Naive thymus-derived CD8-positive, alpha-beta T cell (primary cell): ENCODE measurements around the gene RAB3C. TPM values are rescaled to one million over a fixed set of nuclear protein-coding genes. Genes with fewer than 3 reads are reported as not detected.

ENCODE experiments used
- ATAC-seq, 2 donors: fragments of 150-1000 bp; cut with Tn5 transposase in 1 of 2; sonication (Bioruptor Pico), chemical (Tn5 transposase) in 1 of 2; 1 replicate in 1 of 2; 2 replicates in 1 of 2; pipeline ENCODE4 v1.10.0; 2021; ENCODE audit warnings: mild to moderate bottlenecking in 2 of 2, moderate library complexity in 2 of 2
- POLR2A ChIA-PET: fragments of 350-600 bp; sonication (Branson Sonifier 250); formaldehyde crosslinking; loops from one replicate; lab custom pipeline; 2021; ENCODE audit warnings: antibody characterized with exemption; lab: Charles Lee
- DNase-seq, 10 donors: peaks; one replicate each; pipeline versions ENCODE4 v3.0.0 to v3.0.0-alpha.2; 2020 to 2022
- H3K27ac Mint-ChIP-seq, 10 donors: one replicate each; pipeline ENCODE4 v1.8.0; 2020 to 2022; ENCODE audit warnings: mild to moderate bottlenecking in 10 of 10, mixed read lengths in 10 of 10, moderate library complexity in 4 of 10, inconsistent platforms in 1 of 10
- H3K27me3 Mint-ChIP-seq, 5 donors: one replicate each; pipeline ENCODE4 v1.8.0; 2021 to 2022; ENCODE audit warnings: mixed read lengths in 5 of 5
- H3K36me3 Mint-ChIP-seq, 3 donors: one replicate each; pipeline ENCODE4 v1.8.0; 2020 to 2022; ENCODE audit warnings: mixed read lengths in 3 of 3, mild to moderate bottlenecking in 2 of 3, inconsistent platforms in 1 of 3
- H3K4me1 Mint-ChIP-seq, 4 donors: one replicate each; pipeline ENCODE4 v1.8.0; 2021 to 2022; ENCODE audit warnings: mixed read lengths in 4 of 4
- H3K4me3 Mint-ChIP-seq, 10 donors: one replicate each; pipeline ENCODE4 v1.8.0; 2020 to 2022; ENCODE audit warnings: mild to moderate bottlenecking in 10 of 10, mixed read lengths in 10 of 10, moderate library complexity in 6 of 10, inconsistent platforms in 1 of 10
- H3K9me3 Mint-ChIP-seq, 9 donors: one replicate each; pipeline ENCODE4 v1.8.0; 2020 to 2022; ENCODE audit warnings: mixed read lengths in 9 of 9, mild to moderate bottlenecking in 3 of 9, inconsistent platforms in 1 of 9, moderate library complexity in 1 of 9
- polyA plus RNA-seq, 3 donors: library from polyadenylated mRNA; unstranded; fragments of 300-500 nt; fragmentation: Illumina TruSeq; gene quantifications; one replicate each; pipeline ENCODE4 v1.2.3, GENCODE V29; 2021
- total RNA-seq, 8 experiments: library from RNA in 2 of 8; stranded (reverse) in 2 of 8; gene quantifications; one replicate each; pipeline ENCODE4 v1.2.3 and lab custom pipeline; 2021 to 2026

The RAB3C gene
- total and polyA plus RNA-seq, 5 experiments from 2014 or later, result not detected

- Mint-ChIP-seq H3K36me3 (no peaks in the 10 kb centered on the region), H3K27me3 (peaks cover 0 to 3% (median 0%) of the 10 kb centered on the region in 5 donors), H3K9me3 (no peaks in the 10 kb centered on the region), H3K27ac (no peak overlapping the region), H3K4me1 (no peaks in the 10 kb centered on the region), H3K4me3 (no peak overlapping the region)
- no peak for DNase-seq
- no peak for ATAC-seq
- POLR2A ChIA-PET, result no interaction called here
Measured at GRCh38 chr5:58868931-58869330, 286.1 kb downstream of the RAB3C start.

DNA sequence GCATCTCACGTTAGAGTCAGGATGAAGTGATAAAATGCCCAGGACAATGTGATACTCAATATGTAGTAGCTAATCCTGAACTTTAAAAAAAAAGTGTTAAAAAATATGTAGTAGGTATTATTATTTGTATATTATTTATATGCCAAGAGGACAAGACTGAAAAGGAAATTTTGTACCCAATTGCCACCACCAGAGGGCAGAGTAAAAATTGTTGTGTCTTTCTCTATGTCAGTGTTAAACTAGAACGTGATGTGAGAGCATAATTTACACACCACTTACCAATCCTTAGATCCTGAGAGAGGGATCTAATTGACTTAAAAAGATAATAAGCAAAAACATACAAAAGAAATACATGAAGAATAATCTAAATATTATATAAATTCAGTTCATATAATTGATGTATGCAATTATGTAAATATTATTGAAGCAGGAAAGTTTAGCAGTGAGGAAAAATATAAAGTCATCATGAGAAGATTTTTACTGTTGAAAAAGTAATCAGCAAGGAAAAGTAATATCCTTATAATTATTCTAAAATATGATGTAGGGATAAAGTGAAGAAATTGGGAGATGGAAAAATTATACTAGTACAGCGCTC is 288.9 kb downstream of the RAB3C start:
- POLR2A ChIA-PET, result no interaction called here
- ATAC-seq (no peak), DNase-seq (peak in 4 of 10 donors; percentile 5 to 22 (median 15))
- no peak overlapping the region for H3K4me3 Mint-ChIP-seq
- H3K36me3 Mint-ChIP-seq, result no peaks in the 10 kb centered on the region
- H3K4me1 Mint-ChIP-seq, result no peaks in the 10 kb centered on the region
- H3K9me3 Mint-ChIP-seq, result no peaks in the 10 kb centered on the region
- H3K27ac Mint-ChIP-seq, result no peak overlapping the region
- H3K27me3 Mint-ChIP-seq, result peaks cover 3 to 15% (median 4%) of the 10 kb centered on the region in 5 donors

- ATAC-seq (no peak), DNase-seq (no peak)
- Mint-ChIP-seq H3K4me1 (no peaks in the 10 kb centered on the region), H3K36me3 (no peaks in the 10 kb centered on the region), H3K27me3 (peaks cover 6 to 23% (median 10%) of the 10 kb centered on the region in 5 donors), H3K9me3 (no peaks in the 10 kb centered on the region), H3K27ac (no peak overlapping the region), H3K4me3 (no peak overlapping the region)
- POLR2A ChIA-PET, result no interaction called here
Measured at GRCh38 chr5:58872670-58873273, 289.9 kb downstream of the RAB3C start.

DNA sequence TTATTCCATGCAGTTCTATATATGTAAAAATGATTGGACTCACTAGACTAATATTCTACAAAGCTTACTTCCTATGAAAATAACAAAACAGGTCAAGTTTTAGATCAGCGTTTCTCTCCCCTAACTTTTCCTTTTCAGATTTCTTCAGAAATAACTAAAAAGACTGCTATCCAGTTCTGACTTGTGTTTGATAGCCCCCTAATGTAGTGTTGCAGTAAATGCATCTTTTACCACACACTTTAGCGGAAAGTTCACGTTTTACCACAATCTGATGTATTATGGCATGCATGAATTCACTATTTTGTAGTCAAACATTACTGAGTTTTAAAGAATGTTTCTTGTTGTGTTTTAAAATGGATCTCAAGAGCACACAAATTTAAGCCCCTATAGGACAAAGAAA is 292.7 kb downstream of the RAB3C start:
- POLR2A ChIA-PET, result no interaction called here
- Mint-ChIP-seq H3K4me1 (no peaks in the 10 kb centered on the region), H3K4me3 (no peak overlapping the region), H3K27me3 (peaks cover 6 to 23% (median 10%) of the 10 kb centered on the region in 5 donors), H3K9me3 (no peaks in the 10 kb centered on the region), H3K36me3 (no peaks in the 10 kb centered on the region), H3K27ac (no peak overlapping the region)
- ATAC-seq (no peak), DNase-seq (no peak)

GRCh38 chr5:58885260-58885659 is 302.4 kb downstream of the RAB3C start:
- H3K9me3 Mint-ChIP-seq, result no peaks in the 10 kb centered on the region
- no peaks in the 10 kb centered on the region for H3K36me3 Mint-ChIP-seq
- peaks cover 0 to 11% (median 3%) of the 10 kb centered on the region in 5 donors for H3K27me3 Mint-ChIP-seq
- peaks cover 8 to 19% (median 12%) of the 10 kb centered on the region in 4 donors for H3K4me1 Mint-ChIP-seq
- H3K27ac Mint-ChIP-seq, result no peak overlapping the region
- POLR2A ChIA-PET, result no interaction called here
- no peak overlapping the region for H3K4me3 Mint-ChIP-seq
- DNase-seq (no peak), ATAC-seq (no peak)

GRCh38 chr5:58886315-58887207 is 303.7 kb downstream of the RAB3C start:
- Mint-ChIP-seq H3K4me1 (peaks cover 8 to 21% (median 13%) of the 10 kb centered on the region in 4 donors), H3K4me3 (peak overlapping the region in 1 of 10 donors; percentile 48), H3K27me3 (peaks cover 0 to 11% (median 3%) of the 10 kb centered on the region in 5 donors), H3K36me3 (no peaks in the 10 kb centered on the region), H3K27ac (peak overlapping the region in 5 of 10 donors; percentile 10 to 64 (median 28)), H3K9me3 (no peaks in the 10 kb centered on the region)
- DNase-seq (peak; percentile 26 to 74 (median 56)), ATAC-seq (peak; percentile 84 to 88)
- POLR2A ChIA-PET, result no interaction called here

- peak in 1 of 10 donors; percentile 2 for DNase-seq
- POLR2A ChIA-PET, result no interaction called here
- H3K4me3 Mint-ChIP-seq, result no peak overlapping the region
- no peak for ATAC-seq
- peaks cover 10 to 24% (median 16%) of the 10 kb centered on the region in 4 donors for H3K4me1 Mint-ChIP-seq
- peaks cover 0 to 11% (median 4%) of the 10 kb centered on the region in 5 donors for H3K27me3 Mint-ChIP-seq
- no peaks in the 10 kb centered on the region for H3K9me3 Mint-ChIP-seq
- peak overlapping the region in 2 of 10 donors; percentile 4 to 29 for H3K27ac Mint-ChIP-seq
- H3K36me3 Mint-ChIP-seq, result no peaks in the 10 kb centered on the region
Measured at GRCh38 chr5:58887311-58887710, 304.4 kb downstream of the RAB3C start.

DNA sequence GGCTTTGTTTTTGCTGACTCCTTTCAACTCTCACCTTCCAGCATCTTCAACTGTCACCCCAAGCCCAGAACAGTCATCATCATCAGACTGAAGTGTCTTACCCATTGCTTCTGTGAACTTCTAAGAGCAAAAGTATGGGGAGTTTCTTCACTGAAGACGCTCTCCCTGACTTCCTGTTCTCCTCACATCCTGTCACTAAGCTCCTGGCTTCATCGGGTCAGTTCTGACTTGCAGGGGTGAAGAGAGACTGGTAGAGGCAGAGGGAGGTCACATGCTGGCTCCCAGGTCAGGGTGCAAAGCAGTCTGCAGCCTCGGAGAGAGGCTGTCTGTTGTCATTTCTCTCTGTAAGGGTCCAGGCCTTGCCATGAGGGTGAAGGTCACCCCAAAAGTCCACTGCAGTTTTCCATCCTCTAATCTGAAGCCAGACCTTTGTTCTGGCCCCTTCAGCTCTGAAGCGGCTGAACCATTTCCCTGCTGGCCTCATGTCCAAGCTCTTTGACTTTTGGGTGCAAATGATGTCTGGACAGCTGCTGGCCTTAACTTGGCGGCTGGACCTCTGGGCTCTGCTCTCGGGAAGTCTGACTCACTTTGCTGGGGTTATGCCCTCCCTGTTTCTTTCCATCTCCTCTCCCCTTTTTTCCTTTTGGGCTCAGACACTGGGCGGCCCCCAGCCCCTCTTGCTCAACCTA is 305.0 kb downstream of the RAB3C start:
- peaks cover 10 to 24% (median 16%) of the 10 kb centered on the region in 4 donors for H3K4me1 Mint-ChIP-seq
- H3K9me3 Mint-ChIP-seq, result no peaks in the 10 kb centered on the region
- no peak for DNase-seq
- H3K27ac Mint-ChIP-seq, result peak overlapping the region in 4 of 10 donors; percentile 0 to 58 (median 16)
- no peak overlapping the region for H3K4me3 Mint-ChIP-seq
- H3K27me3 Mint-ChIP-seq, result peaks cover 0 to 7% (median 3%) of the 10 kb centered on the region in 5 donors
- POLR2A ChIA-PET, result no interaction called here
- no peak for ATAC-seq
- no peaks in the 10 kb centered on the region for H3K36me3 Mint-ChIP-seq

GRCh38 chr5:58890265-58890664 is 307.4 kb downstream of the RAB3C start:
- no peaks in the 10 kb centered on the region for H3K9me3 Mint-ChIP-seq
- H3K4me1 Mint-ChIP-seq, result peaks cover 10 to 24% (median 16%) of the 10 kb centered on the region in 4 donors
- DNase-seq (no peak), ATAC-seq (no peak)
- POLR2A ChIA-PET, result no interaction called here
- H3K4me3 Mint-ChIP-seq, result no peak overlapping the region
- peaks cover 0 to 2% (median 0%) of the 10 kb centered on the region in 5 donors for H3K27me3 Mint-ChIP-seq
- no peaks in the 10 kb centered on the region for H3K36me3 Mint-ChIP-seq
- no peak overlapping the region for H3K27ac Mint-ChIP-seq

DNA sequence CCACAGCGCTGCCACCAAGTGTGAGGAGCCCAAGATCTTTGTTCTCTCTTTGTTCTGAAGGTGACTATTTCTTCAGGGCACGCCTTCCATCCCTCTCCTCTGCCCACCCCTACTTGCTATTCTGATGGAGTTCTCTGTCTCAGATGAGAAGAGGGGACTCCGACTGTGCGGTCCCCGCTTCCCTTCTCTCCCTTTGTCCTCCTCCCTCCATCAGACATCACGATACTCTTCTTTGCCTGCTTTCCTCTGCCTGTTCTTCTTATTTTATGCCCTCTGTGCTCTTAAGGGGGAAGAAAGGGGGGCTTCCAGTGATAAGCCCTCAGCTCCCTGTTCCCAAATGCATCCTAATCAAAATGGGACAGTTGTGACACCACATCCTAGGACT is 307.8 kb downstream of the RAB3C start:
- H3K36me3 Mint-ChIP-seq, result no peaks in the 10 kb centered on the region
- DNase-seq, result no peak
- POLR2A ChIA-PET, result no interaction called here
- H3K27ac Mint-ChIP-seq, result no peak overlapping the region
- H3K4me1 Mint-ChIP-seq, result peaks cover 10 to 24% (median 16%) of the 10 kb centered on the region in 4 donors
- H3K4me3 Mint-ChIP-seq, result peak overlapping the region in 1 of 10 donors; percentile 1
- no peaks in the 10 kb centered on the region for H3K9me3 Mint-ChIP-seq
- peaks cover 0 to 2% (median 0%) of the 10 kb centered on the region in 5 donors for H3K27me3 Mint-ChIP-seq
- ATAC-seq, result no peak

- Mint-ChIP-seq H3K27ac (peak overlapping the region in 1 of 10 donors; percentile 64), H3K9me3 (no peaks in the 10 kb centered on the region), H3K27me3 (peaks cover 0 to 2% (median 0%) of the 10 kb centered on the region in 5 donors), H3K4me3 (peak overlapping the region in 5 of 10 donors; percentile 1 to 62 (median 43)), H3K4me1 (peaks cover 10 to 24% (median 16%) of the 10 kb centered on the region in 4 donors), H3K36me3 (no peaks in the 10 kb centered on the region)
- POLR2A ChIA-PET, result interaction anchor here (1.0 kb wide), 1 partner anchor 144 kb away, joined by 3 read pairs; no protein-coding TSS in a partner anchor
- DNase-seq (peak; percentile 23 to 74 (median 53)), ATAC-seq (peak in 1 of 2 donors; percentile 57)
Measured at GRCh38 chr5:58891086-58891970, 308.5 kb downstream of the RAB3C start.
